Activated CD8-positive, alpha-beta memory T cell treated with anti-CD3 and anti-CD28 coated beads, Interleukin-2, amount 50 U/mL, for 1 hour (primary cell): ENCODE measurements around the gene HCN1.

Experiments
- DNase-seq: peaks from one replicate; pipeline ENCODE4 v3.0.0-alpha.2; 2020; ENCODE audit errors: extremely low read depth

The HCN1 gene

GRCh38 chr5:45288746-45289145, 407.4 kb downstream of the HCN1 start:
- no peak for DNase-seq

DNA sequence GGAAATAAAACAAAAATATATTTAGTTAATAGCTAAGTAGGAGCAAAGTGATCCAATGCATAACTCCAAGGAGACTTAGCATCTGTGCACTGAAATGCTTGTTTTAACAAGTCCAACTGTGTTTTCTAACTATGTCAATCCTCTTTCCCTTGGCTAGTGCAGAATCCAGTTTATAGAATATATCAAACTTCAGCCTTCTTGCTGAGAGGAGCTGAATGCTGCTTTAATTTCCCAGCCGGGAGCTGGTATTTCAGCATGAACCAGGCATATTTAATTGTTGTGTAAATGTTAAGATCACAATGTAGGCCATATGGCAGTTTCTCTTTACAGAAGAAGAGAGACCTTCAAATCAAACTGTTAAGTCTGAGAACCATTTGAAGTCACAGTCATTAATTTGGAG, 411.7 kb downstream of the HCN1 start:
- DNase-seq = no peak

DNA sequence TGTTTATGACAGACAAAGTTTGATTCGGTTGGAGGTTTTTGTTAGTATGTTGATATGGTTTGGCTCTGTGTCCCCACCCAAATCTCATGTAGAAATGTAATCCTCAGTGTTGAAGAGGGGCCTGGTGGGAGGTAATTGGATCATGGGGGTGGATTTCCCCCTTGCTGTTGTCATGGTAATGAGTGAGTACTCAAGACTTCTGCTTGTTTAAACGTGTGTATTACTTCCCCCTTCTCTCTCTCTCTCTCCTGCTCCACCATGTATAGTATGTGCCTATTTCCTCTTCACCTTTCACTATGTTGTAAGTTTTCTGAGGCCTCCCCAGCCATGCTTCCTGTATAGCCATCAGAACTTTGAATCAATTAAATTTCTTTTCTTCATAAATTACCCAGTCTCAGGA, 415.1 kb downstream of the HCN1 start:
- DNase-seq = no peak

- no peak for DNase-seq
Measured at GRCh38 chr5:45279109-45279508, 417.1 kb downstream of the HCN1 start.

- no peak for DNase-seq
Measured at GRCh38 chr5:45277860-45278259, 418.3 kb downstream of the HCN1 start.

- DNase-seq = no peak
Measured at GRCh38 chr5:45274241-45274640, 421.9 kb downstream of the HCN1 start.

- no peak for DNase-seq
Measured at GRCh38 chr5:45271626-45272025, 424.6 kb downstream of the HCN1 start.

- DNase-seq = no peak
Measured at GRCh38 chr5:45264447-45264846, 431.7 kb downstream of the HCN1 start.

- DNase-seq = no peak
Measured at GRCh38 chr5:45262061-45262590, 434.1 kb downstream of the HCN1 start.

DNA sequence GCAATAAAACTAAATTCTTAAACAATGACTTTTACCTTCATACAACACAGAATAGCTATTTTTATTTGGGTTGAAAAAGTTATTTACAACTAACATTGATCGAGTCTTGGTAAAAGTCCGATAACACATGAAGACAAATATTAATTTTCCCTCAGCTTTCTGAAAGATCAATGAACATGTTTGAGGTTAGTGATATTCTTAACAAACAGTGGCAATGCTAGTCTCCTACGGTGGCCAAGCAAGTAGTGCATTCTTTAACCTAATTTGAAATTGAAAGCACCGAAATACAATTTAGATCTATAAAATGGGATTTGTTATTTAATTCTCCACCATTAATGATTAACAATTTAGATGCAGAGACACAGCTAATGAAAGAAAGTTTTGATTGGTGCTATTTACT, 435.1 kb downstream of the HCN1 start:
- DNase-seq = no peak

DNA sequence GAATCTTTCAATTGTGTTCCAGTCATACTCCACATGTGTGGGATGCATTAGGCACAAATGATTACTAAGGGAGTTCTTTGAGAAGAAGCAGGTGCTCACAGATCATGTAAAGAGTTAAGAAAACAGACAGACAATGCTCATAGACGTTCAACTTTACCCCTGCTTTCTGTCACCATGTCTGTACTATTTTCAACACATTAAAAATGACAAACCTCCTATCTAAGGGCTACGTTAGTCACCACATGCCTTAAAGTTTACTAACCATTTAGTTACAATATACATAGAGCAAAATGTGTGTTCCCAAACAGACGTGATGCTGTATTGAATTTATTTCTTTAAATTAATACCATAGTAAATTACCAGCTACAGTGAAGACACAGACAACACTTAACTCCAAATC, 435.9 kb downstream of the HCN1 start:
- no peak for DNase-seq

GRCh38 chr5:45252978-45253377, 443.2 kb downstream of the HCN1 start:
- DNase-seq = no peak

GRCh38 chr5:45252541-45252940, 443.6 kb downstream of the HCN1 start:
- no peak for DNase-seq

DNA sequence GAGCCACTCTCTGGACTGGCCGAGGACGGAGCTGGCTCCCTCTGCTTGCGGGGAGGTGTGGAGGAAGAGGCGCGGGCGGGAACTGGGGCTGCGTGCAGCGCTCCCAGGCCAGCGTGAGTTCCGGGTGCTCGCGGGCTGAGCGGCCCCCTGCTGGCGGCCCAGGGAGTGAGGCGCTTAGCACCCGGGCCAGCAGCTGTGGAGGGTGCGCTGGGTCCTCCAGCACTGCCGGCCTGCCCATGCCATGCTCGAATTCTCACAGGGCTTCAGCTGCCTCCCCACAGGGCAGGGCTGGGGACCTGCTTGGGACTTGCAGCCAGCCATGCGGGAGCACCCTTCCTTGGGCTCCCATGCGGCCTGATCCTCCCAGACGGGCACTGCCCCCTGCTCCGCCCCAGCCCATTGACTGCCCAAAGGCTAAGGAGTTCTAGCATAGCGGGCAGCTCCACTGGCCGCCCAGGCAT, 470.6 kb downstream of the HCN1 start:
- no peak for DNase-seq

DNA sequence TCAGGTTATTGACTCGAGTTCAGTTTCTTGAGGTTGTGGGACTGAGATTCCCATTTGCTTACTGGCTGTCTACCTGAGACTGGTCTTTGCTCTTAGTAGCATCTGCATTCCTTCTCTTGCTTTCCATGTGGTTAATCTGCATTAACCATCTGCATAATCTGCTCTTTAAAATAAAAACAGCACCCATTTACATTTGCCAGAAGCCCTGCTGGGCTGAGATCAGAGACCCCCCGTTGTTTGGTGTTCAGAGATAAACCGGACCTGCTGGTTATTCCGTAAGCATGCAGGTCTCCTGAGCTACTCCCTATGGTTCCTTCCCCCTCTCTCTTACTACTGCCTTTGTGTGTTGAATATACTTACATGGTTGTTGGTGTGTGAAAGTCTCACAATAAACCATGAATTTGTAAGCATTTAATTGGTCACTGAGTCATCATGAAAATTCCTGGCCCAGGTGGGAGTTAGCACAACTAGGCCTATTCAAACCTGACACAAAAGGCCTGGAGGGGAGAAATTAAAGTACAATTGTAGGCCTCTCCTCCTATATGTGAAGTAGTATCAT, 490.7 kb downstream of the HCN1 start:
- DNase-seq = no peak
